Measurements from ENCODE around the gene UBR3.

- TF ChIP-seq CTCF (IDR thresholded peaks at IDR 0.05) (no peak), POLR2A (IDR thresholded peaks at IDR 0.05) (no peak)
These were observed 32.2 kb downstream of the UBR3 start for GRCh38 chr2:169859423-169859822.
